DOHH2 (cell line): ENCODE measurements around the gene GATA3.

Experiments used
- H3F3A ChIP-seq: fragments of 200-600 bp; sonication (generic), shearing (Covaris generic); 2 replicates; pipeline ENCODE4 v1.6.0; 2016; ENCODE audit warnings: antibody characterized with exemption, mild to moderate bottlenecking; ENCODE audit not compliant: control insufficient read depth, insufficient read depth
- H3K27ac ChIP-seq: fragments of 200-600 bp; sonication (generic); 2 replicates; pipeline ENCODE4 v1.5.1; 2014; ENCODE audit warnings: low read depth, mild to moderate bottlenecking, low read length, moderate library complexity
- H3K27me3 ChIP-seq: fragments of 200-600 bp; sonication (generic); 2 replicates; pipeline ENCODE4 v1.6.1; 2014; ENCODE audit warnings: mild to moderate bottlenecking, low read length, mixed read lengths; ENCODE audit not compliant: control insufficient read depth
- H3K36me3 ChIP-seq: fragments of 200-600 bp; sonication (generic); 2 replicates; pipeline ENCODE4 v1.6.1; 2014; ENCODE audit warnings: mild to moderate bottlenecking, low read length, moderate library complexity, mixed read lengths; ENCODE audit not compliant: control insufficient read depth
- H3K4me1 ChIP-seq: fragments of 200-600 bp; sonication (generic); 2 replicates; pipeline ENCODE4 v1.6.1; 2014; ENCODE audit warnings: mild to moderate bottlenecking, low read length, mixed read lengths; ENCODE audit not compliant: control insufficient read depth
- H3K4me2 ChIP-seq: fragments of 200-600 bp; sonication (generic); 2 replicates; pipeline ENCODE4 v1.6.0; 2014; ENCODE audit warnings: mild to moderate bottlenecking, low read length, moderate library complexity
- H3K4me3 ChIP-seq: fragments of 200-600 bp; sonication (generic); 2 replicates; pipeline ENCODE4 v1.5.1; 2014; ENCODE audit warnings: mild to moderate bottlenecking, low read length, mixed read lengths
- H3K79me2 ChIP-seq: fragments of 200-600 bp; sonication (generic); 2 replicates; pipeline ENCODE4 v1.6.1; 2014; ENCODE audit warnings: mild to moderate bottlenecking, low read length, mixed read lengths; ENCODE audit not compliant: control insufficient read depth
- H3K9me2 ChIP-seq: fragments of 200-600 bp; sonication (generic); replicated peaks from 2 replicates; pipeline ENCODE4 v1.6.1; 2014; ENCODE audit warnings: mild to moderate bottlenecking, low read length, mixed read lengths; ENCODE audit not compliant: control insufficient read depth
- H3K9me3 ChIP-seq: fragments of 200-600 bp; sonication (generic); 2 replicates; pipeline ENCODE4 v1.6.1; 2014; ENCODE audit warnings: antibody characterized with exemption, low read length, mixed read lengths; ENCODE audit not compliant: control insufficient read depth, insufficient read depth
- H4K20me1 ChIP-seq: fragments of 200-600 bp; sonication (generic); 2 replicates; pipeline ENCODE4 v1.6.0; 2014; ENCODE audit warnings: low read depth, mild to moderate bottlenecking, antibody characterized with exemption, low read length, moderate library complexity; ENCODE audit not compliant: control insufficient read depth, insufficient read depth
- CTCF ChIP-seq: fragments of 200-600 bp; sonication (generic); IDR thresholded peaks from one replicate; pipeline ENCODE4 v1.5.1; 2014; ENCODE audit warnings: antibody characterized with exemption, mild to moderate bottlenecking, low read depth, low read length; ENCODE audit not compliant: poor library complexity, severe bottlenecking
- EZH2phosphoT487 ChIP-seq: fragments of 200-600 bp; sonication (generic); IDR thresholded peaks from 2 replicates; pipeline ENCODE4 v1.6.1; 2017; ENCODE audit warnings: borderline replicate concordance, mild to moderate bottlenecking, antibody characterized with exemption, low read length, moderate library complexity, mixed read lengths

Gene GATA3

GRCh38 chr10:8075282-8076260, 21.1 kb downstream of the GATA3 start:
- Histone ChIP-seq H3K4me1 (no peaks in the 10 kb centered on the region), H3K9me3 (no peaks in the 10 kb centered on the region), H3K27me3 (0 out of 2 replicates have a peak, but pooled peaks cover 4% of the 10 kb centered on the region), H3K4me3 (no peak overlapping the region), H4K20me1 (no peaks in the 10 kb centered on the region), H3K4me2 (no peak overlapping the region), H3F3A (no peaks in the 10 kb centered on the region), H3K27ac (no peak overlapping the region), H3K36me3 (no peaks in the 10 kb centered on the region), H3K79me2 (no peaks in the 10 kb centered on the region), H3K9me2 (no peaks in the 10 kb centered on the region)
- TF ChIP-seq EZH2phosphoT487 (no peak), CTCF (no peak)

- no peaks in the 10 kb centered on the region for H3K9me2 ChIP-seq
- no peak for TF ChIP-seq CTCF
- no peak for TF ChIP-seq EZH2phosphoT487
- H3K9me3 ChIP-seq = no peaks in the 10 kb centered on the region
- H3K36me3 ChIP-seq = no peaks in the 10 kb centered on the region
- H3K27me3 ChIP-seq = 0 out of 2 replicates have a peak, but pooled peaks cover 2% of the 10 kb centered on the region
- H3K4me1 ChIP-seq = no peaks in the 10 kb centered on the region
- no peaks in the 10 kb centered on the region for H3F3A ChIP-seq
- H3K4me3 ChIP-seq = no peak overlapping the region
- no peaks in the 10 kb centered on the region for H3K79me2 ChIP-seq
- H3K4me2 ChIP-seq = no peak overlapping the region
- H4K20me1 ChIP-seq = no peaks in the 10 kb centered on the region
- no peak overlapping the region for H3K27ac ChIP-seq
Observed at GRCh38 chr10:8076933-8077332, 22.4 kb downstream of the GATA3 start.

- no peak overlapping the region for H3K4me3 ChIP-seq
- no peaks in the 10 kb centered on the region for H3K27me3 ChIP-seq
- H3K4me1 ChIP-seq = no peaks in the 10 kb centered on the region
- no peaks in the 10 kb centered on the region for H3K79me2 ChIP-seq
- no peaks in the 10 kb centered on the region for H3K9me2 ChIP-seq
- no peaks in the 10 kb centered on the region for H3F3A ChIP-seq
- H3K9me3 ChIP-seq = no peaks in the 10 kb centered on the region
- H3K4me2 ChIP-seq = no peak overlapping the region
- TF ChIP-seq CTCF = no peak
- no peak for TF ChIP-seq EZH2phosphoT487
- H3K27ac ChIP-seq = no peak overlapping the region
- no peaks in the 10 kb centered on the region for H3K36me3 ChIP-seq
- H4K20me1 ChIP-seq = no peaks in the 10 kb centered on the region
Observed at GRCh38 chr10:8078027-8078426, 23.5 kb downstream of the GATA3 start.
